SK-N-SH treated with all-trans-retinoic acid at 6 μM for 48 hours (cell line): ENCODE measurements around the gene FOXQ1.

ENCODE experiments used
- ARNTL ChIP-seq: fragments of 450-650 bp; formaldehyde crosslinking; IDR thresholded peaks from 2 replicates; pipeline ENCODE4 v1.5.0; 2020; ENCODE audit warnings: low read depth, mild to moderate bottlenecking, moderate library complexity, borderline replicate concordance
- BACH2 ChIP-seq: fragments of 250-450 bp; sonication (Bioruptor Pico); IDR thresholded peaks from 2 replicates; pipeline ENCODE4 v1.9.0; 2021; ENCODE audit warnings: mild to moderate bottlenecking, borderline replicate concordance
- CSRNP3 ChIP-seq: fragments of 250-450 bp; sonication (Bioruptor Pico); IDR thresholded peaks from 2 replicates; pipeline ENCODE4 v1.5.1; 2021; ENCODE audit warnings: mild to moderate bottlenecking, moderate library complexity
- GLIS3 ChIP-seq: fragments of 250-450 bp; sonication (Bioruptor Pico); IDR thresholded peaks from 2 replicates; pipeline ENCODE4 v1.5.0; 2020; ENCODE audit warnings: mild to moderate bottlenecking, moderate library complexity
- PATZ1 ChIP-seq: fragments of 250-450 bp; sonication (Bioruptor Pico); IDR thresholded peaks from 2 replicates; pipeline ENCODE4 v1.8.0; 2020; ENCODE audit warnings: mild to moderate bottlenecking, moderate library complexity, borderline replicate concordance
- POU6F1 ChIP-seq: fragments of 250-450 bp; sonication (Bioruptor Pico); IDR thresholded peaks from 2 replicates; pipeline ENCODE4 v1.8.0; 2021; ENCODE audit warnings: low read depth, mild to moderate bottlenecking, moderate library complexity, borderline replicate concordance
- PPARA ChIP-seq: fragments of 250-450 bp; sonication (Bioruptor Pico); IDR thresholded peaks from 2 replicates; pipeline ENCODE4 v1.5.0; 2020; ENCODE audit warnings: mild to moderate bottlenecking, borderline replicate concordance
- RARB ChIP-seq: fragments of 250-450 bp; sonication (Bioruptor Pico); IDR thresholded peaks from 2 replicates; pipeline ENCODE4 v1.8.0; 2021; ENCODE audit warnings: mild to moderate bottlenecking, moderate library complexity
- ZFP3 ChIP-seq: fragments of 250-450 bp; sonication (Bioruptor Pico); IDR thresholded peaks from 2 replicates; pipeline ENCODE4 v1.5.0; 2020; ENCODE audit warnings: mild to moderate bottlenecking, moderate library complexity
- ZNF565 ChIP-seq: fragments of 450-650 bp; formaldehyde crosslinking; conservative IDR thresholded peaks from 2 replicates; pipeline ENCODE4 v1.5.0; 2020; ENCODE audit warnings: low read depth, mild to moderate bottlenecking, moderate library complexity

GRCh38 chr6:1296542-1296941 is 15.4 kb upstream of the FOXQ1 start:
- TF ChIP-seq POU6F1 (CRISPR knock-in tag) (no peak), PATZ1 (no peak), ARNTL (CRISPR knock-in tag) (no peak), PPARA (CRISPR knock-in tag) (no peak), ZFP3 (CRISPR knock-in tag) (no peak), BACH2 (CRISPR knock-in tag) (no peak), GLIS3 (CRISPR knock-in tag) (no peak), RARB (CRISPR knock-in tag) (no peak), CSRNP3 (no peak), ZNF565 (CRISPR knock-in tag) (no peak)
